ENCODE results near the gene S100Z.
"Not testable (repeated sequence)": the region's sequence is repeated elsewhere in the genome, so short reads cannot be mapped to it uniquely, and the experiment has no call there.

- TF ChIP-seq CTCF, POLR2A (IDR thresholded peaks at IDR 0.05): not testable (repeated sequence)
These were observed 37.6 kb upstream of the S100Z start for GRCh38 chr5:76812209-76812608.

Data from heart left ventricle (tissue), 13 donors.